ENCODE data around the gene RFC2. TPM values are rescaled to one million over a fixed set of nuclear protein-coding genes. Genes with fewer than 3 reads are reported as not detected.
"Not testable (repeated sequence)": the region's sequence is repeated elsewhere in the genome, so short reads cannot be mapped to it uniquely, and the experiment has no call there.

RFC2 gene
- total RNA-seq, 2 donors from 2014 or later, result 62.2 to 100 TPM

DNA sequence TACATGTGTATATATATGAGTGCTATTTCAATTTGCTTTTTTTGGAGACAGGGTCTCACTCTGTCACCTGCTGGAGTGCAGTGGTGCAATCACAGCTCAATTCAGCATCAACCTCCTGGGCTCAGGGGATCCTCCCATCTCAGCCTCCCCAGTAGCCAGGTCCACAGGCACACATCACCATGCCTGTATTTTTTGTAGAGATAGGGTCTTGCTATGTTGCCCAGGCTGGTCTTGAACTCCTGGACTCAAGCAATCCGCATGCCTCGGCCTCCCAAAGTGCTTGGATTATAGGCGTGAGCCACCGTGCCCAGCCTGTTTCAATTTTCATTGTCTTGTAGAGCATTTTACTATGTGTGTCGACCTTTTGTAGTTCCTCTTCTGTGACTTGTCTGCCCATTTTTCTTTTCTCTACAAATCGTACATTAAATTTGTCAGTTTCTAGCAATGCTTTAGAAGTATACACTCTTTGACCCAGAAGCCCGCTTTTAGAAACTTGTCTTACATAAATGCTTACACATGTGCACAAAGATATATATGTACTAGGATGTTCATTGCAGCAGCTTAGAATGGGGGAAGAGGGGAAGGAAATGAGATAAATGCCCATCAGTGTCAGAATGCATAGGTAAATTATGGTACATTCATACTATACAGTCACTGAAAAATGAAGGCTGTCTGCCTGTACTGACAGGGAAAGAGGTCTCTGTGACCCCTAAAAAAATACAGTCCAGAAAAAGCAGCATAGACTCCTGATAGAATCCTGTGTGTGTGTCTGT, 12.2 kb upstream of the RFC2 start:
- no peak overlapping the region for H3K27ac Mint-ChIP-seq
- no peaks in the 10 kb centered on the region for H3K36me3 Mint-ChIP-seq (ENCODE audit: low read depth)
- H3K4me1 Mint-ChIP-seq, result no peaks in the 10 kb centered on the region
- no peak for ATAC-seq (replicated peaks)
- no peaks in the 10 kb centered on the region for H3K9me3 Mint-ChIP-seq
- no peak overlapping the region for H3K4me3 Mint-ChIP-seq
- H3K27me3 Mint-ChIP-seq, result no peaks in the 10 kb centered on the region

DNA sequence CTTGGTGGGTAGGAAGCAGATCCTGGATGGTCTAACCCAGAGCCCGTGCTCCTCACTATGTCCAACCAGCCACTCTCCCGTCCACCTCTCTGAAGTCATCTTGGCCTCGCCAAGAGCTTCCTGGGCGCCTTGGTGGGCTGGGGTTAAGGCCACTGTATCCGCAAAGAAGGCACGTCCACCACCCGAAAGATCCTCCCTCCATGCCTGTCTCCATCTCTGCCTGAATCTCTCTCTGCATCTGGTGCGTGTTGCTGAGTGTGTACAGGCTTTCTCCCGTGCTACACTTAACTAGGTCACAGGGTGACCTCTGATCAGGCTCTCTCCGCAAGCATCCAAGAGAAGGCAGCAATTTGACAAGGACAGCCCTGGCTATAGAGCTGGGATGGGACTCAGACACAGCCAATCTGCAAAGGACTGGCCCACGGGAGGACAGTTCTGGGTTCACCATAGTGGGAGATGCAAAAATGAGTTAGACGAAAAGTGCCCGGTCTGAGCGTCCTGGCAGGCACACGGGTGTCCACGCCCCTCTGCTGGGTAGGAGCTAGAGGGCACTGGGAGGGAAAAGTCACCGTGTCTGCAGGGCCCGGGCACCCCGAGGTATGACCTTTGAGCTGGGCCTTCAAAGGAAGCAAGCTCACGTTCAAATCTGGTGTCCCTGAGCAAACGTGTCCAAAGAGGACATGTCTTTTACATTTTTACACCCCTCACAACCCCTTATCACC, 9.4 kb upstream of the RFC2 start:
- no peak for ATAC-seq (replicated peaks)

GRCh38 chr7:74262639-74263398, 8.6 kb upstream of the RFC2 start:
- no peak for ATAC-seq (replicated peaks)
- no peaks in the 10 kb centered on the region for H3K27me3 Mint-ChIP-seq
- no peak overlapping the region for H3K4me3 Mint-ChIP-seq
- H3K4me1 Mint-ChIP-seq, result no peaks in the 10 kb centered on the region
- no peak overlapping the region for H3K27ac Mint-ChIP-seq
- H3K9me3 Mint-ChIP-seq, result no peaks in the 10 kb centered on the region
- H3K36me3 Mint-ChIP-seq (ENCODE audit: low read depth), result no peaks in the 10 kb centered on the region

More for the DNA sequence above, 9.4 kb upstream of the RFC2 start:
- Mint-ChIP-seq H3K36me3 (ENCODE audit: low read depth) (no peaks in the 10 kb centered on the region), H3K4me3 (no peak overlapping the region), H3K27me3 (no peaks in the 10 kb centered on the region), H3K4me1 (no peaks in the 10 kb centered on the region), H3K27ac (no peak overlapping the region), H3K9me3 (no peaks in the 10 kb centered on the region)

- Mint-ChIP-seq H3K27ac (no peak overlapping the region), H3K36me3 (ENCODE audit: low read depth) (peaks cover 9% of the 10 kb centered on the region), H3K9me3 (no peaks in the 10 kb centered on the region), H3K27me3 (no peaks in the 10 kb centered on the region), H3K4me1 (no peaks in the 10 kb centered on the region), H3K4me3 (no peak overlapping the region)
- no peak for ATAC-seq (replicated peaks)
Observed at GRCh38 chr7:74258639-74259038, 4.4 kb upstream of the RFC2 start.

DNA sequence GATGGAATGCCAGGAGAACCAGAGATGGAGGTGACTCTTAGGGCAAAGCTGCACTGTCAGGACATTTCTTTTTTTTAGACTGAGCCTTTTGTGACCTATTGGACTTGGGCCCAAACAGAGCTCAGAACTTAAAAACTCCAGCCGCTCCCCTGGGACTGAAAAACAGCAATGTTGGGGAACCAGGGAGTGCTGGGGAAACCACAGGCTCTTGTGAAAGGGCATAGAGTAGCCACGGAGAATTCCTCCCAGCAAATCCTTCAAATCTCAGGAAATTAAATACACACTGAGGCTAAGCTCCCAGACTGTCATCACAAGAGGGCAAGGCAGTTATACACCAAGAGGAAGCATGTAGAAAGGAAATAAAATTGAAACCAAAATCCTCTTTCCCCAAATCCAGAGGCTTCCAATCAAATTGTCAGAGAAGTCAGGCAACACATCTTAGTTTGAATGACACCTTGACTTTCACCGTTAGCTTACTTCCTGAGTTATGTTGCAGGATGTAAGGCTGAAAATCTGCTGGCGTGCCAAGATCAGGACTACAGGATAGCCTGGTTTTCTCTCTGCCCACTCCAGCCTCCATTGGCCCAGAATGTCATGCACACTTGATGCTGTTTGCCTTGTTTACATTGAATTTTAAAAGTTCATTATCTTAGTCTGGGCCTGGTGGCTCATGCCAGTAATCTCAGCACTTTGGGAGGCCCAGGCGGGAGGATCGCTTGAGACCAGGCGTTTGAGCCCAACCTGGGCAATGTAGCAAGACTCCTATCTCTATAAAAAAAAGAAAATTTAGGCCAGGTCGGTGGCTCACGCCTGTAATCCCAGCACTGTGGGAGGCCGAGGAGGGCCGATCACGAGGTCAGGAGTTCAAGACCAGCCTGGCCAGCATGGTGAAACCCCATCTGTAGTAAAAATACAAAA, 2.6 kb upstream of the RFC2 start:
- no peaks in the 10 kb centered on the region for H3K9me3 Mint-ChIP-seq
- H3K4me3 Mint-ChIP-seq, result peak overlapping the region; percentile 91
- no peaks in the 10 kb centered on the region for H3K4me1 Mint-ChIP-seq
- peak overlapping the region; percentile 44 for H3K27ac Mint-ChIP-seq
- no peaks in the 10 kb centered on the region for H3K27me3 Mint-ChIP-seq
- peaks cover 24% of the 10 kb centered on the region for H3K36me3 Mint-ChIP-seq (ENCODE audit: low read depth)
- ATAC-seq (replicated peaks), result no peak

DNA sequence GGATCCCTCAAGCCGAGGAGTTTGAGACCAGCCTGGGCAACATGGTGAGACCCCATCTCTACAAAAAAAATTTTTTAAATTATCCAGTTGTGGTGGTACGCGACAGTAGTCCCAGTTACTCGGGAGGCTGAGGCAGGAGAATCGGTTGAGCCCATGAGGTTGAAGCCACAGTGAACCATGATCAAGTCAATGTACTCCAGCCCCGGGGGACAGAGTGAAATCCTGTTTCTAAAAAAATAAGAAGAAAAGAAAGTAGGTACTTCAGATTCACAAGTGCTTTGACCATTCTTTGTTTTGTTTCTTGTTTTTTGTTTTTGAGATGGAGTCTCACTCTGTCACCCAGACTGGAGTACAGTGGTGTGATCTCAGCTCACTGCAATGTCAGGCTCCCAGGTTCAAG, 1.3 kb upstream of the RFC2 start:
- Mint-ChIP-seq H3K4me3 (peak overlapping the region; percentile 91), H3K36me3 (ENCODE audit: low read depth) (peaks cover 33% of the 10 kb centered on the region)
- not testable (repeated sequence) for H3K27me3 Mint-ChIP-seq; H3K27ac Mint-ChIP-seq; H3K9me3 Mint-ChIP-seq; H3K4me1 Mint-ChIP-seq; ATAC-seq (replicated peaks)

DNA sequence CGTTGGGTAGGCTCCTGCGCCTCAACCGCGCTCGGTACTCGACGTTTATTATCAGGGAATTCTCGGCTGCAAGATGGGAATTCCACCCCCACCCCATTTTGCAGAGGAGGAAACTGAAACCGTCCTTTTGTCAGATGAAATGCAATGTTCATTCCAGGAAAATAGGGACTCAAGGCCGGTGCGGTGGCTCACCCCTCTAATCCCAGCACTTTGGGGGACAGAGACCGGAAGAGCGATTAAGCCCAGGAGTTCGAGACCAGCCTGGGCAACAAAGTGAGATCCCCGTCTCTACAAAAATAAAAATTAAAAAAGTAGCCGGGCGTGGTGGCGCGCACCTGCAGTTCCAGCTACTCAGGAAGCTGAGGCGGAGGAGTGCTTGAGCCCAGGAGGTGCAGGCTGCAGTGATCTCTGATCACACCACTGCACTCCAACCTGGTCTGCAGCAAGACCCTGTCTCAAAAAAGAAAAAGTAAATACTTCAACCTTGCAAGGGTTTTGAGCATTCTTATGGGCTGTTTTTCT, 720 bp upstream of the RFC2 start:
- peak overlapping the region; percentile 90 for H3K27ac Mint-ChIP-seq
- H3K4me3 Mint-ChIP-seq, result peak overlapping the region; percentile 91
- ATAC-seq (replicated peaks), result no peak
- peaks cover 39% of the 10 kb centered on the region for H3K36me3 Mint-ChIP-seq (ENCODE audit: low read depth)
- H3K9me3 Mint-ChIP-seq, result no peaks in the 10 kb centered on the region
- H3K4me1 Mint-ChIP-seq, result peaks cover 5% of the 10 kb centered on the region
- H3K27me3 Mint-ChIP-seq, result no peaks in the 10 kb centered on the region

DNA sequence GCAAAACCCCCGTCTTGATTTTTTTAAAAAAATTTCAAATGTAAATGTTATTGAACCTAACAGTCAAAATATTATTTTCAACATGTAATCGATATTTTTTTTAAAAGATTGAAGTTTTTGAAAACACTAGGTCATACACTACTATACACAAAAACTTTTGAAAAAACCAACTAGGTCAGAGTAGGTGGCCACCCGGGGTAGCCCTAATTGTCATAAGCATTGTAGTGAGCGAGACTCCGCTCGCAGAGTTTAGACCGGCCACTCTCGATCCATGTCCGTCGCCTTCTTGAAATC, 417 bp downstream of the RFC2 start:
- Mint-ChIP-seq H3K9me3 (no peaks in the 10 kb centered on the region), H3K27me3 (no peaks in the 10 kb centered on the region)

DNA sequence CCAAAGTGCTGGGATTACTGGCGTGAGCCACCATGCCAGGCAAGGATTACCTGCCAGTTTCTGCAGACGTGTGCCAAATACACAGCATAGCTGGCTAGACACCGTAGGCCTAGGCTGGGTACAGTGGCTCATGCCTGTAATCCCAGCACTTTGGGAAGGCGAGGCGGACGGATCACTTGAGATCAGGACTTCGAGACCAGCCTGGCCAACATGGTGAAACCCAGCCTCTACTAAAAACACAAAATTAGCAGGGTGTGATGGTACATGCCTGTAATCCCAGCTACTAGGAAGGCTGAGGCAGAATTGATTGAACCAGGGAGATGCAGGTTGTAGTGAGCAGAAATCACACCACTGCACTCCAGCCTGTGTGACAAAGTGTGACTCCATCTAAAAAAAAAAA, 868 bp downstream of the RFC2 start:
- H3K4me1 Mint-ChIP-seq, result peaks cover 5% of the 10 kb centered on the region
- no peak for ATAC-seq (replicated peaks)
- H3K4me3 Mint-ChIP-seq, result peak overlapping the region; percentile 91
- H3K27ac Mint-ChIP-seq, result peak overlapping the region; percentile 90
- H3K36me3 Mint-ChIP-seq (ENCODE audit: low read depth), result peaks cover 55% of the 10 kb centered on the region
- H3K9me3 Mint-ChIP-seq, result no peaks in the 10 kb centered on the region
- H3K27me3 Mint-ChIP-seq, result no peaks in the 10 kb centered on the region

More for the DNA sequence above, 417 bp downstream of the RFC2 start:
- peak; percentile 9 for ATAC-seq (replicated peaks)
- H3K4me3 Mint-ChIP-seq, result peak overlapping the region; percentile 91
- peak overlapping the region; percentile 90 for H3K27ac Mint-ChIP-seq
- H3K4me1 Mint-ChIP-seq, result peaks cover 5% of the 10 kb centered on the region
- H3K36me3 Mint-ChIP-seq (ENCODE audit: low read depth), result peaks cover 50% of the 10 kb centered on the region

DNA sequence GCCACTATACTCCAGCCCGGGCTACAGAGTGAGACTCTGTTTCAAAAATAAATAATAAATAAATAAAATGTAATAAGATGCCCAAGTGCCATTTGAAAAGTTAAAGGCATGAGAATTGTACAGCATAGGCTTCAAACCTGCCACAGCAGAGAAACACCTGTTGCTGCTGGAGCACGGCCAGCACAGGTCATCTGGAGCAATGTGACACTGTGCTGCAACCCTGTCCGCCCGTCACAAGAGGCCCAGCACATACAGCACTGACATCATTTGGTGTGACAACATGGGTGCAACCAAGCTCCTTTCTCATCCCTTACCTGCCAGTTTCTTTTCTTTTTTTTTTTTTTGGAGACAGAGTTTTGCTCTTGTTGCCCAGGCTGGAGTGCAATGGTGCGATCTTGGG, 1.3 kb downstream of the RFC2 start:
- Mint-ChIP-seq H3K27me3 (no peaks in the 10 kb centered on the region), H3K4me1 (peaks cover 5% of the 10 kb centered on the region), H3K36me3 (ENCODE audit: low read depth) (peaks cover 59% of the 10 kb centered on the region), H3K9me3 (no peaks in the 10 kb centered on the region), H3K4me3 (peak overlapping the region; percentile 91), H3K27ac (no peak overlapping the region)
- no peak for ATAC-seq (replicated peaks)

- not testable (repeated sequence) for H3K9me3 Mint-ChIP-seq; H3K4me1 Mint-ChIP-seq; H3K27ac Mint-ChIP-seq; H3K27me3 Mint-ChIP-seq; H3K4me3 Mint-ChIP-seq; ATAC-seq (replicated peaks)
- H3K36me3 Mint-ChIP-seq (ENCODE audit: low read depth), result peaks cover 92% of the 10 kb centered on the region
Observed at GRCh38 chr7:74249058-74249457, 5.1 kb downstream of the RFC2 start.

GRCh38 chr7:74248156-74248555, 6.0 kb downstream of the RFC2 start:
- Mint-ChIP-seq H3K4me3 (no peak overlapping the region), H3K4me1 (peaks cover 5% of the 10 kb centered on the region), H3K27ac (no peak overlapping the region), H3K27me3 (no peaks in the 10 kb centered on the region), H3K36me3 (ENCODE audit: low read depth) (peaks cover 93% of the 10 kb centered on the region), H3K9me3 (no peaks in the 10 kb centered on the region)
- no peak for ATAC-seq (replicated peaks)

- H3K36me3 Mint-ChIP-seq (ENCODE audit: low read depth), result peaks cover 99% of the 10 kb centered on the region
- H3K27me3 Mint-ChIP-seq, result no peaks in the 10 kb centered on the region
- H3K9me3 Mint-ChIP-seq, result no peaks in the 10 kb centered on the region
- H3K27ac Mint-ChIP-seq, result no peak overlapping the region
- H3K4me1 Mint-ChIP-seq, result peaks cover 5% of the 10 kb centered on the region
- ATAC-seq (replicated peaks), result no peak
- H3K4me3 Mint-ChIP-seq, result no peak overlapping the region
Observed at GRCh38 chr7:74246497-74246896, 7.7 kb downstream of the RFC2 start.

DNA sequence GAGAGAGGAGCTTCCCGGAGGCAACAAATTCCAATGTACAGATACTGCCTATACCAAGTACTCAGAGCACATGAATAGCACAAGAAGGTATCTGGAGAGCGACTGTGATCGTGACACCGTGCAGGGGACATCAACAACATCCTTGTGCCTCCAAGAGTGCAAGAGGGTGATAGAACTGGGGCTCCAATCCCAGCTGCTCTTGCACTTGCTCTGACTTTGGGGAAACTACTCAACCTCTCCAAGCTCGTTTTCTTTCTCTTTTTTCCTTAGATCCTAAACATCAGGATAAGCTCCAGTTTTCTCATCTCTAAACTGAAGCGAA, 12.1 kb downstream of the RFC2 start:
- no peaks in the 10 kb centered on the region for H3K27me3 Mint-ChIP-seq
- no peaks in the 10 kb centered on the region for H3K4me1 Mint-ChIP-seq
- no peak overlapping the region for H3K27ac Mint-ChIP-seq
- H3K9me3 Mint-ChIP-seq, result no peaks in the 10 kb centered on the region
- H3K36me3 Mint-ChIP-seq (ENCODE audit: low read depth), result peaks cover 99% of the 10 kb centered on the region
- no peak for ATAC-seq (replicated peaks)
- no peak overlapping the region for H3K4me3 Mint-ChIP-seq
